ENCODE data around the gene FAM107B. TPM values are rescaled to one million over a fixed set of nuclear protein-coding genes. Genes with fewer than 3 reads are reported as not detected.
A peak's percentile ranks its signal among the peaks of the same experiment; 100 is the strongest.

Gene FAM107B
- total and polyA plus RNA-seq, 2 experiments from 2014 or later = 85.5 to 85.9 TPM

DNA sequence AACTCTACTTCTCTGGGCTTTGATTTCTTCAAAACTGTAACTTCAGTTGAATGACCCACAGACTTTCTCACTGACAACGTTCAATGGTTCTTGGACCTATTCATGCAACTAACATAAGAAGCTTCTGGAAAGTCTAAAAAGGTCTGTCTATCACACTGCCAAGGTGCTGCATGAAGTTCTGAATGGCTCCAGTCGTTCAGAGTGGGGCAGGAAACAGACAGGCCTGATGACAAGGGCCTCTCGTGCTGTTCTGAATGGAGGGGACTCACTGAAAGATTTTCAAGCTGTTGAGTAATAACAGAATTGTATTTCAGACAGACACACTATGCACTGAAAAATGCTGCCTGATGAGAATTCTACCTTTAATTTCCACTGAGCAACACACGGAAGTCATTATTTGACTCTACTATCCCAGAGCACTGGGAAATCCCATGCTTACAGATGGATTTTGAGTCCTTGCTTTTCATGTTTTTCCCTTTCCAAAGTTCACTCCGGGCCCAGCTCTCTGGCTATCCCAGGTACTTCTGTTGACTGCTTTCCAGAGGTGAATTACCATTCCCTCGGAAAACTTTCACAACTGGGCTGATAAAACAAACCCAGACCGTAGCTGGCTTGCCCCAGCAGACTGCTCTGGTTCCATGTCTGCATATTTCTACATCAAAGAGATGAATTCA lies 239.1 kb downstream of the FAM107B start:
- peak; percentile 63 for DNase-seq (ENCODE audit: low spot score)
- no peaks in the 10 kb centered on the region for H3K9me2 ChIP-seq (replicated peaks; ENCODE audit: insufficient read depth)
- WGBS (ENCODE audit: low lambda C conversion rate, missing lambda C conversion rate) = 60% methylated on average over 7 of the region's 7 CpGs

GRCh38 chr10:14534152-14534551 lies 240.5 kb downstream of the FAM107B start:
- WGBS (ENCODE audit: low lambda C conversion rate, missing lambda C conversion rate) = 92% methylated on average over 7 of the region's 7 CpGs
- H3K36me3 ChIP-seq (replicated peaks; ENCODE audit: insufficient read depth, low read depth) = no peaks in the 10 kb centered on the region
- H3K4me1 ChIP-seq (ENCODE audit: insufficient read depth) = peaks cover 25% of the 10 kb centered on the region
- H3K4me3 ChIP-seq = no peak overlapping the region
- no peak overlapping the region for H2AFZ ChIP-seq
- TF ChIP-seq EZH2 (IDR thresholded peaks at IDR 0.05; ENCODE audit: borderline replicate concordance) (no peak), EZH2phosphoT487 (IDR thresholded peaks at IDR 0.05; ENCODE audit: low read depth, severe bottlenecking, unreplicated experiment) (no peak)
- TF ChIP-seq, protein P1, sequence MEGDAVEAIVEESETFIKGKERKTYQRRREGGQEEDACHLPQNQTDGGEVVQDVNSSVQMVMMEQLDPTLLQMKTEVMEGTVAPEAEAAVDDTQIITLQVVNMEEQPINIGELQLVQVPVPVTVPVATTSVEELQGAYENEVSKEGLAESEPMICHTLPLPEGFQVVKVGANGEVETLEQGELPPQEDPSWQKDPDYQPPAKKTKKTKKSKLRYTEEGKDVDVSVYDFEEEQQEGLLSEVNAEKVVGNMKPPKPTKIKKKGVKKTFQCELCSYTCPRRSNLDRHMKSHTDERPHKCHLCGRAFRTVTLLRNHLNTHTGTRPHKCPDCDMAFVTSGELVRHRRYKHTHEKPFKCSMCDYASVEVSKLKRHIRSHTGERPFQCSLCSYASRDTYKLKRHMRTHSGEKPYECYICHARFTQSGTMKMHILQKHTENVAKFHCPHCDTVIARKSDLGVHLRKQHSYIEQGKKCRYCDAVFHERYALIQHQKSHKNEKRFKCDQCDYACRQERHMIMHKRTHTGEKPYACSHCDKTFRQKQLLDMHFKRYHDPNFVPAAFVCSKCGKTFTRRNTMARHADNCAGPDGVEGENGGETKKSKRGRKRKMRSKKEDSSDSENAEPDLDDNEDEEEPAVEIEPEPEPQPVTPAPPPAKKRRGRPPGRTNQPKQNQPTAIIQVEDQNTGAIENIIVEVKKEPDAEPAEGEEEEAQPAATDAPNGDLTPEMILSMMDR (IDR thresholded peaks at IDR 0.05; ENCODE audit: poor library complexity) = no peak
- no peaks in the 10 kb centered on the region for H3K9me2 ChIP-seq (replicated peaks; ENCODE audit: insufficient read depth)
- H4K20me1 ChIP-seq (ENCODE audit: insufficient read depth, poor library complexity, severe bottlenecking) = no peaks in the 10 kb centered on the region
- H3K9me3 ChIP-seq (ENCODE audit: low read depth) = no peaks in the 10 kb centered on the region
- H3K27ac ChIP-seq = peak overlapping the region; percentile 89
- DNase-seq (ENCODE audit: low spot score) = no peak
- no peaks in the 10 kb centered on the region for H3K27me3 ChIP-seq
- H3K4me2 ChIP-seq = no peak overlapping the region
- H3K79me2 ChIP-seq = peaks cover 74% of the 10 kb centered on the region

More for the DNA sequence above, 239.1 kb downstream of the FAM107B start:
- H3K36me3 ChIP-seq (replicated peaks; ENCODE audit: insufficient read depth, low read depth) = no peaks in the 10 kb centered on the region
- H4K20me1 ChIP-seq (ENCODE audit: insufficient read depth, poor library complexity, severe bottlenecking) = no peaks in the 10 kb centered on the region
- H3K79me2 ChIP-seq = peaks cover 79% of the 10 kb centered on the region
- H3K27ac ChIP-seq = peak overlapping the region; percentile 72
- H3K27me3 ChIP-seq = no peaks in the 10 kb centered on the region
- TF ChIP-seq EZH2 (IDR thresholded peaks at IDR 0.05; ENCODE audit: borderline replicate concordance) (no peak), EZH2phosphoT487 (IDR thresholded peaks at IDR 0.05; ENCODE audit: low read depth, severe bottlenecking, unreplicated experiment) (no peak)
- TF ChIP-seq, protein P1 (IDR thresholded peaks at IDR 0.05; ENCODE audit: poor library complexity) = no peak
- H3K4me1 ChIP-seq (ENCODE audit: insufficient read depth) = peaks cover 20% of the 10 kb centered on the region
- H3K4me3 ChIP-seq = no peak overlapping the region
- no peak overlapping the region for H2AFZ ChIP-seq
- H3K4me2 ChIP-seq = peak overlapping the region; percentile 19
- no peaks in the 10 kb centered on the region for H3K9me3 ChIP-seq (ENCODE audit: low read depth)

DNA sequence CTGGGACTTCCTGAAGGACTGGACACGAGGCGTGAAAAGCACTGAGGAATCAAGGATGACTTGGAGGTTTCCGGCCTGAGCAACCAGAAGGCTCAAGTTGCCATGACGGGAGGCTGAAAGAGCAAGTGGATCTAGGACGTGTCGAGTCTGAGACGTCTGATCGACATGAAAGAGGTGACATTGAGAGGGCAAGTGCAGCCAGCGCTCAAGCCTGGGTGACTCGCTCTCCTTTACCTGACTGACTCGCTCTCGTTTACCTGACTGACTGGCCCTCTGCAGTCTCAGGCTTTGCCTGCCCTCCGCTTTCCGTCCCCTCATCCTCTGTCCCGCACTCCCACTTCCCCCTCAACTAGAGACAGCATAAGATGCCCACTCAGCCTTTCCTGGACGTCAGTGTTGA lies 241.4 kb downstream of the FAM107B start:
- H3K9me2 ChIP-seq (replicated peaks; ENCODE audit: insufficient read depth) = no peaks in the 10 kb centered on the region
- no peaks in the 10 kb centered on the region for H3K9me3 ChIP-seq (ENCODE audit: low read depth)
- H3K27ac ChIP-seq = peak overlapping the region; percentile 89
- no peaks in the 10 kb centered on the region for H3K36me3 ChIP-seq (replicated peaks; ENCODE audit: insufficient read depth, low read depth)
- no peaks in the 10 kb centered on the region for H3K27me3 ChIP-seq
- TF ChIP-seq, protein P1 (IDR thresholded peaks at IDR 0.05; ENCODE audit: poor library complexity) = no peak
- TF ChIP-seq EZH2phosphoT487 (IDR thresholded peaks at IDR 0.05; ENCODE audit: low read depth, severe bottlenecking, unreplicated experiment) (no peak), EZH2 (IDR thresholded peaks at IDR 0.05; ENCODE audit: borderline replicate concordance) (no peak)
- no peak overlapping the region for H3K4me3 ChIP-seq
- WGBS (ENCODE audit: low lambda C conversion rate, missing lambda C conversion rate) = 75% methylated on average over 16 of the region's 16 CpGs
- DNase-seq (ENCODE audit: low spot score) = no peak
- H3K4me1 ChIP-seq (ENCODE audit: insufficient read depth) = peaks cover 34% of the 10 kb centered on the region
- no peak overlapping the region for H2AFZ ChIP-seq
- peak overlapping the region; percentile 64 for H3K4me2 ChIP-seq
- peaks cover 74% of the 10 kb centered on the region for H3K79me2 ChIP-seq
- no peaks in the 10 kb centered on the region for H4K20me1 ChIP-seq (ENCODE audit: insufficient read depth, poor library complexity, severe bottlenecking)

Measured in hepatocyte (in vitro differentiated cells).